Tibial nerve (tissue), 4 donors: ENCODE data around the gene SAMD10. TPM values are rescaled to one million over a fixed set of nuclear protein-coding genes. Genes with fewer than 3 reads are reported as not detected.

Experiments
- DNase-seq, 2 donors: peaks; one replicate each; pipeline ENCODE4 v3.0.0-alpha.2; 2019; ENCODE audit warnings: low spot score in 2 of 2
- H3K27ac ChIP-seq, 4 donors: fragments of 200-600 bp; sonication (generic) in 3 of 4; one replicate each; pipeline ENCODE4 v1.5.1; 2017 to 2019; ENCODE audit warnings: mild to moderate bottlenecking in 1 of 4
- H3K27me3 ChIP-seq, 2 donors: fragments of 200-600 bp; sonication (generic) in 1 of 2; one replicate each; pipeline versions ENCODE4 v1.5.1 to v1.6.0; 2017 to 2019
- H3K36me3 ChIP-seq, 3 donors: fragments of 200-600 bp; sonication (generic); one replicate each; pipeline ENCODE4 v1.5.1; 2018 to 2019
- H3K4me1 ChIP-seq, 4 donors: fragments of 200-600 bp; sonication (generic) in 3 of 4; one replicate each; pipeline ENCODE4 v1.5.1; 2017 to 2019
- H3K4me3 ChIP-seq, 4 donors: fragments of 200-600 bp; sonication (generic) in 3 of 4; one replicate each; pipeline ENCODE4 v1.5.1; 2017 to 2019; ENCODE audit warnings: mild to moderate bottlenecking in 1 of 4, moderate library complexity in 1 of 4
- H3K9me3 ChIP-seq, 4 donors: fragments of 200-600 bp; sonication (generic) in 3 of 4; one replicate each; pipeline ENCODE4 v1.5.1; 2017 to 2019
- CTCF ChIP-seq, 5 experiments: fragments of 200-600 bp in 3 of 5; fragments of 450-650 bp in 2 of 5; sonication (generic) in 3 of 5; IDR thresholded peaks; one replicate each; pipeline ENCODE4 v1.5.1; 2016 to 2019; ENCODE audit warnings: antibody characterized with exemption in 5 of 5, mild to moderate bottlenecking in 3 of 5, moderate library complexity in 2 of 5
- EP300 ChIP-seq, 2 donors: sonication (generic); formaldehyde crosslinking; IDR thresholded peaks; one replicate each; pipeline ENCODE4 v1.6.1; 2017; ENCODE audit warnings: antibody characterized with exemption in 2 of 2, mild to moderate bottlenecking in 1 of 2
- POLR2A ChIP-seq, 2 donors: fragments of 450-650 bp; IDR thresholded peaks; one replicate each; pipeline ENCODE4 v1.6.1; 2017; ENCODE audit warnings: antibody characterized with exemption in 2 of 2, mild to moderate bottlenecking in 2 of 2, moderate library complexity in 2 of 2
- WGBS, 2 donors: methylation state at CpG; one replicate each; pipeline ENCODE4 v1.1.5; 2018; 5-methylcytosine and 5-hydroxymethylcytosine counted together
- total RNA-seq, 4 donors: library from RNA; depleted of rRNA; stranded (reverse); fragments of >200 nt; gene quantifications; one replicate each; pipeline ENCODE4 v1.1.0, GENCODE V29; 2016

SAMD10 gene
- total RNA-seq, 4 donors from 2014 or later = 1.3 to 5.1 (median 2.8) TPM

GRCh38 chr20:63966944-63967322, 12.5 kb downstream of the SAMD10 start:
- TF ChIP-seq EP300 (IDR thresholded peaks at IDR 0.05) (no peak), POLR2A (IDR thresholded peaks at IDR 0.05) (no peak), CTCF (IDR thresholded peaks at IDR 0.05) (no peak)
- Histone ChIP-seq H3K27me3 (no peaks in the 10 kb centered on the region), H3K9me3 (no peaks in the 10 kb centered on the region), H3K36me3 (peaks cover 0 to 52% (median 0%) of the 10 kb centered on the region in 3 donors), H3K27ac (no peak overlapping the region), H3K4me3 (no peak overlapping the region), H3K4me1 (peaks cover 0 to 22% (median 7%) of the 10 kb centered on the region in 4 donors)
- WGBS, 2 donors = 85 to 86% methylated on average over 6 to 10 of the region's 13 CpGs
- no peak for DNase-seq

- peaks cover 0 to 21% (median 7%) of the 10 kb centered on the region in 4 donors for H3K4me1 ChIP-seq
- no peaks in the 10 kb centered on the region for H3K9me3 ChIP-seq
- WGBS, 2 donors = 91 to 95% methylated on average over 25 to 27 of the region's 27 CpGs
- TF ChIP-seq POLR2A (IDR thresholded peaks at IDR 0.05) = no peak
- TF ChIP-seq EP300 (IDR thresholded peaks at IDR 0.05) = no peak
- TF ChIP-seq CTCF (IDR thresholded peaks at IDR 0.05) = no peak
- H3K27me3 ChIP-seq = no peaks in the 10 kb centered on the region
- H3K36me3 ChIP-seq = peaks cover 0 to 58% (median 0%) of the 10 kb centered on the region in 3 donors
- H3K4me3 ChIP-seq = no peak overlapping the region
- no peak overlapping the region for H3K27ac ChIP-seq
- no peak for DNase-seq
Observed at GRCh38 chr20:63966172-63966943, 13.1 kb downstream of the SAMD10 start.

GRCh38 chr20:63964412-63964811, 15.0 kb downstream of the SAMD10 start:
- no peaks in the 10 kb centered on the region for H3K27me3 ChIP-seq
- H3K27ac ChIP-seq = no peak overlapping the region
- TF ChIP-seq CTCF (IDR thresholded peaks at IDR 0.05) (no peak), EP300 (IDR thresholded peaks at IDR 0.05) (no peak), POLR2A (IDR thresholded peaks at IDR 0.05) (no peak)
- peaks cover 0 to 12% (median 4%) of the 10 kb centered on the region in 4 donors for H3K4me1 ChIP-seq
- peaks cover 0 to 78% (median 0%) of the 10 kb centered on the region in 3 donors for H3K36me3 ChIP-seq
- H3K9me3 ChIP-seq = no peaks in the 10 kb centered on the region
- no peak overlapping the region for H3K4me3 ChIP-seq
- WGBS, 2 donors = 90 to 93% methylated on average over 13 to 15 of the region's 16 CpGs
- no peak for DNase-seq

- no peak for DNase-seq
- WGBS, 2 donors = 92 to 95% methylated on average over 11 to 15 of the region's 16 CpGs
- Histone ChIP-seq H3K27me3 (no peaks in the 10 kb centered on the region), H3K4me3 (no peak overlapping the region), H3K4me1 (peaks cover 0 to 8% (median 3%) of the 10 kb centered on the region in 4 donors), H3K27ac (no peak overlapping the region), H3K36me3 (peaks cover 0 to 83% (median 0%) of the 10 kb centered on the region in 3 donors), H3K9me3 (no peaks in the 10 kb centered on the region)
- TF ChIP-seq EP300 (IDR thresholded peaks at IDR 0.05) (no peak), POLR2A (IDR thresholded peaks at IDR 0.05) (no peak), CTCF (IDR thresholded peaks at IDR 0.05) (no peak)
Observed at GRCh38 chr20:63963784-63964301, 15.6 kb downstream of the SAMD10 start.

GRCh38 chr20:63963348-63963741, 16.1 kb downstream of the SAMD10 start:
- no peak for TF ChIP-seq CTCF (IDR thresholded peaks at IDR 0.05)
- TF ChIP-seq POLR2A (IDR thresholded peaks at IDR 0.05) = no peak
- no peak for TF ChIP-seq EP300 (IDR thresholded peaks at IDR 0.05)
- Histone ChIP-seq H3K27ac (no peak overlapping the region), H3K4me1 (peaks cover 0 to 3% (median under 1%) of the 10 kb centered on the region in 4 donors), H3K27me3 (no peaks in the 10 kb centered on the region), H3K9me3 (no peaks in the 10 kb centered on the region), H3K4me3 (no peak overlapping the region), H3K36me3 (peaks cover 0 to 84% (median 0%) of the 10 kb centered on the region in 3 donors)
- no peak for DNase-seq
- 85 to 92% methylated on average over 22 to 27 of the region's 27 CpGs for WGBS, 2 donors
